VCaP (cell line): Measurements from ENCODE around the gene ASIP.

Experiments used
- H3K27ac ChIP-seq: fragments of 450-650 bp; 2 replicates; pipeline ENCODE4 v1.5.1; 2017
- TF ChIP-seq, protein P1 (sequence below): fragments of 450-650 bp; conservative IDR thresholded peaks from 2 replicates; pipeline ENCODE4 v1.5.1; 2017; ENCODE audit warnings: mild to moderate bottlenecking, moderate library complexity

The ASIP gene

DNA sequence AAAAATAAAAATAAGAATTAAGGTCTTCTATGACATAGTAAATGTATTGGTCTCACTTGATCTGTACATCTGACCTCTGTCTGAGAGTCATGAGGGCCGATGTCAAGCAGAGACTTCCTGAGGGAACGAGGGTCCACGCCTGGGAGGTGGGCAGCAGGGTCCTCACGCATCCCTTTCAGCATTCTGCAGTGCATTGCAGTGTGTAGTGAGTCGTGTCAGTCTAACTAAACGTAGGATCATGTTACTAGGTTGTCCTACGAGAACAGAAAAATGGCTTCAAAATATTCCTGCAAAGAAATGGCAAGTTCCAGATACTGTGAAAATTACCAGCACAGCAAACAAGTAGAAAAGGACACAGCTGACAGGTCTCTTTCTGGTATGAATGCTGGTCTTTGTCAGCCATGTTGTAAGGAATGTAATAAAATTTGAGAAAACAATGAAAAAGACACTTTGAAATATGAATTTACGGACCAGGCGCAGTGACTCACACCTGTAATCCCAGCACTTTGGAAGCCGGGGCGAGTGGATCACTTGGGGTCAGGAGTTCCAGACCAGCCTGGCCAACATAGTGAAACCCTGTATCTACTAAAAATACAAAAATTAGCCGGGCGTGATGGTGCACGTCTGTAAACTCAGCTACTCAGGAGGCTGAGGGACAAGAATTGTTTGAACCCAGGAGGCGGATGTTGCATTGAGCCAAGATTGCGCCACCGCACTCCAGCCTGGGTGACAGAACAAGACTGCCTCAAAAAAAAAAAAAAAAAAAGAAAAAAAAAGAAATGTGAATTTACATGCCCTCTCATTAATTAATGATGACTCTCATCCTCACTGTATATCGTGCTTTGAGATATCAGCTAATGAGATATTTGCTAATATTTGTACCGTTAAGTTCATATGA lies 64.4 kb downstream of the ASIP start:
- TF ChIP-seq, protein P1, sequence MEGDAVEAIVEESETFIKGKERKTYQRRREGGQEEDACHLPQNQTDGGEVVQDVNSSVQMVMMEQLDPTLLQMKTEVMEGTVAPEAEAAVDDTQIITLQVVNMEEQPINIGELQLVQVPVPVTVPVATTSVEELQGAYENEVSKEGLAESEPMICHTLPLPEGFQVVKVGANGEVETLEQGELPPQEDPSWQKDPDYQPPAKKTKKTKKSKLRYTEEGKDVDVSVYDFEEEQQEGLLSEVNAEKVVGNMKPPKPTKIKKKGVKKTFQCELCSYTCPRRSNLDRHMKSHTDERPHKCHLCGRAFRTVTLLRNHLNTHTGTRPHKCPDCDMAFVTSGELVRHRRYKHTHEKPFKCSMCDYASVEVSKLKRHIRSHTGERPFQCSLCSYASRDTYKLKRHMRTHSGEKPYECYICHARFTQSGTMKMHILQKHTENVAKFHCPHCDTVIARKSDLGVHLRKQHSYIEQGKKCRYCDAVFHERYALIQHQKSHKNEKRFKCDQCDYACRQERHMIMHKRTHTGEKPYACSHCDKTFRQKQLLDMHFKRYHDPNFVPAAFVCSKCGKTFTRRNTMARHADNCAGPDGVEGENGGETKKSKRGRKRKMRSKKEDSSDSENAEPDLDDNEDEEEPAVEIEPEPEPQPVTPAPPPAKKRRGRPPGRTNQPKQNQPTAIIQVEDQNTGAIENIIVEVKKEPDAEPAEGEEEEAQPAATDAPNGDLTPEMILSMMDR = no peak
- H3K27ac ChIP-seq = no peak overlapping the region

DNA sequence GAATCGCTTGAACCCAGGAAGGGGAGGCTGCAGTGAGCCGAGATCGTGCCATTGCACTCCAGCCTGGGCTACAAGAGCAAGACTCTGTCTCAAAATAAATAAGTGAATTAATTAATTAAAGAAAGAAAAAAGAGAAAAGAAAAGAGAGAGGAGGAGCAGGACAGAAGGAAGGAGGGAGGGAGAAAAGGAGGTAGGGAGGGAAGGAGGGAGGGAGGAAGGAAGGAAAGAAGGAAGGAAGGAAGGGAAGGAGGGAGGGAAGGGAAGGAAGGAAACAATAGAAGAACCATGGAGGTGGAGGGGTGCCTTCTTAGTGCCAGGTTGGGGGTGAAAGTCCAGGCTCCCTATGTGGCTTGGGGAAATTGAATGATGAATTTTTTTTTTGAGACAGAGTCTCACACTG lies 68.5 kb downstream of the ASIP start:
- H3K27ac ChIP-seq = peak overlapping the region; percentile 55
- TF ChIP-seq, protein P1 = no peak

DNA sequence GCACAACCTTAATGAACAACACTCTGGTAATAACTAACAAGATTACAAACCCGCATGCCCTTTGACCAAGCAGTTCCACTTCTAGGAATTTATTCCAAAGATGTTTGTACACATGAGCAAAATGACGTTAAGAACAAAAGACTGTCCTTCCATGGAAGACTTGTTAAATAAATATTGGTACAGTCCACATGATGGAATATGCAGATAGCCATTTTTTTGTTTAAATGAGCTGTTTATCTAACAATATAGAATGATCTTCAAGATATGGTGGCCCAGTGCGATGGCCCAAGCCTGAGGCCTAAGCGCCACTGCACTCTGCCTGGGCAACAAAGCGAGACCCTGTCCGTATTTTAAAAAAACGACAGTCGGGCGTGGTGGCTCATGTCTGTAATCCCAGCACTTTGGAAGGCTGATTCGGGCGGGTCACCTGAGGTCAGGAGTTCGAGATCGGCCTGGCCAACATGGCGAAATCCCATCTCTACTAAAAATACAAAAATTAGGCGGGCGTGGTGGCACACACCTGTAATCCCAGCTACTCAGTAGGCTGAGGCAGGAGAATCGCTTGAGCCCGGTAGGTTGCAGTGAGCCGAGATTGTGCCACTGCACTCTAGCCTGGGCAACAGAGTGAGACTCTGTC lies 69.4 kb downstream of the ASIP start:
- peak overlapping the region; percentile 55 for H3K27ac ChIP-seq
- TF ChIP-seq, protein P1 = no peak

DNA sequence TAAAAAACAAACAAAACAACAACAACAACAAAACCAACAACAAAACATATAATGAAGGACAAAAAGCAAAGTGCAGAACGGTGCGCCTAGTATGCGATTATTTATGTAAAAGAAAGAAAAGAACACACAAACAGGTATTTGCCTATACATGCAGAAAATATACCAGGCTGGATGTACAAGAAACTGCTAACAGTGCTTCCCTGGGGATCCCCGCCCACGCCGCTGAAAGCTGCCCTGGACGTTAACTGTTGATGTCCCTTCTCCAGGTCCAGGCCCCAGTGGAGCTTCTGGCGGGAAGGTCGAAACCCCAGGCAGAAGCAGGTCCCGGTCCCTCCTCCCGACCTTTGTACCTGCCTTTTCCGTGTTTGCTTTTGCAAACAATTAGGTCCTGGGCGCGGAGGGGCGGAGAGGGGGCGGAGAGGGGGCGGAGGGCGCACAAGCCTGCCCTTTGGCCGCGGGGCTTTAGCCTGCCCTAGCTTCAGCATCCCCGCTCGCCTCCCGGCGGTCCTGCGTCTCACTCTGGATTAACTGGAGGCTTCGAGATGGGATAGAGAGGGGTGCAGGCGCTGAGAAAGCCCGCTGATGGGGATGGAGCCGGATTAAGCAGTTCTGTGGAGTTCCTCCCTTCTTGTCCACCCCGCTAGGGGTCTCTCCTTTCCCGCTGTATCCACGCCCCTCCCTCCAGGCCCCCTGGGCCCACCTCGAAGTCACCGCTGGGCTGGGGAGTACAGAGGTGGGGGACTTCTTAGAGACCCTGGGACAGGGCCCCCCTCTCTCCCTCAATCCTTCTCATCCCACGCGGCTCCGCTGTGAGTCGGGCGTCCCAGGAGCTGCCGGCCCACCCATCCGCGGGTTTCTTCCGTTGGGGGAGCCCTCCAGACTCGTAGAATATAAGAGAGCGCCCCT lies 70.1 kb downstream of the ASIP start:
- TF ChIP-seq, protein P1 = peak; percentile 25; the same call in 1 of the 2 replicates
- peak overlapping the region; percentile 55 for H3K27ac ChIP-seq

DNA sequence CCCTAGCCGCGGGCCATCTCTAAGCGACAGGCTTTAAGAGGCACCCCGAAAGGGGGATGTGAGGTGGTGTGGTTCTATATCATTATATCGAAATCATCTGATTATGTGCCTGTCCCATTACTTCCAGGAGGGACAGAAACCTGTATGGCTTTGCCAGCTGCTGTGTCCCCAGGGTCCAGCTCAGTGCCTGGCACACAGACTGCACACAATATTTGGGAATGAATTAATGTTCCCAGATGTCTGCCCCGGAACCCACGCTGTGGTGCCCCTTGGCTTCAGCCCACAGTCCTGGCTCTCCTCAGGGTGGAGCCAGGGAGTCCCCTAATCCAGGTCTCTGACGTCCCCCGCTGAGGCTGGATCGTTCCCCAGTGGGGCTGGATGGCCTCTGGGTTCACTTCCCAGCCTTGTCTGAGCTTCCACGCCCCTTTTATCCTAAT lies 70.8 kb downstream of the ASIP start:
- peak overlapping the region; percentile 55; the same call in 1 of the 2 replicates for H3K27ac ChIP-seq
- TF ChIP-seq, protein P1 = no peak

DNA sequence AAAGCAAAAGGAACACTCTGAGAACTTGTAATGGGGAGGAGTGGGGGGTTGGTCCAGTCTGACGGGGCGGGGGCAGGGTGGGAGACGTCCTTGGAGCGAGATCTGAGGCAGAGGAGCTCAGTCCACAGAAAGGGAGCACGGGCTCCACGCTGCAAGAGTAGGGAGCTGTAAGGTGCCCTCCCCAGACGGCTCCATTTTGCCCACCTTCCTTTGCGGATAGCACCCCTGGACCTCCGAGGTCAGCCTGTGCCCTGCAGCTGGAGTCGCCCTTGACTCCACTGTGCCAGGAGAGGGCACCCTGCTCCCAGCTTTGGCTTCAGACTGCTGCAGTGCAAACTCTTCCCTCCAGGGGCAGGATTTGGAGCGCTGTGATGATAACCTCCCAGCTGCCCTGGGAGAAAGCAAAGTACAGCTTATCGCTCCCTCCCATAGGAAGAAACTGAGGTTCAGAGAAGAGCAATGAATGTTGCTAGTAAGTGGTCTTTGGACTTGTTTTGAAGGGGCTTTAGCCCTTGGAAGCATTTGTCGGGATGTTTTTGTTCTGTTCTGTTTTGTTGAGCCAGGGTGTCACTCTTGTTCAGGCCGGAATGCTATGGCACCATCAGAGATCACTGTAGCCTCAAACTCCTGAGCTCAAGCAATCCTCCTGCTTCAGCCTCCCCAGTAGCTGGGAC lies 71.5 kb downstream of the ASIP start:
- H3K27ac ChIP-seq = peak overlapping the region; percentile 55; the same call in 1 of the 2 replicates
- TF ChIP-seq, protein P1 = peak; percentile 99
